ENCODE results near the gene CRISPLD2. TPM values are rescaled to one million over a fixed set of nuclear protein-coding genes. Genes with fewer than 3 reads are reported as not detected.

Gene CRISPLD2
- total and polyA plus RNA-seq, 2 donors (not counting 1 experiment from before 2014, with no cell fraction given) = 37.0 to 96.2 TPM

DNA sequence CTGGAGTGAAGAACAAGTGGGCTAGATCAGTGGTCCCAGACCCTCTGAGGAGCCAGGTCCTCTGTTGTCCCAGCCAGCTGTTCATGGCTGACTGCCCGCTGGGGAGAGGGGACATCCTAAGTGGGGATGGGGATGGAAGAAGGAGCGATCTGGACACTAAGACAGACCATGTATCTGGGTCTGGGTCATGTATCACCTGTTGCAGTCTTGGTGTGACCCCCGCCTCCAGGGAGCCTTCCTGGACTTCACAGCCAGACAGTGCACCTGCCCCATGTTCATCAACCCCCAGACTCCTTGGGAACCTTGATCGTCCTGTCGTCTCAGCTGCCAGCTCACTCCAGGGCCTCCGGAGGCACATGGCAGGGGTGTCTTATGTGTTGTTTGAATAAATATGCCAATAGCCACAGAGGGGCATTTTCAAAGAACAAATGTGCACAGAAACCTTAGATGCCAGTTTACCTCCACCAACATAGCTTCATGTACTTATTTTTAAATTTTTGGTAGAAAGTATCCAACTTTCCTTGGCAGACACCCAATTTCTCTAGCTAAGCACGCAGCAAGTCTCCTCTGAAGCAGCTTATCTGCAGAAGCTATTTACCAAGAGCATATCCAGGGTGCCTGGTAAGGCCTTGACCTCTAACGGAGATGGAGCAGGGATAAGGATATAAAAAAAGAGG, 43.2 kb downstream of the CRISPLD2 start:
- Histone ChIP-seq H3K27me3 (ENCODE audit: control insufficient read depth, insufficient read depth, low read length) (no peaks in the 10 kb centered on the region), H3K27ac (ENCODE audit: insufficient read depth, low read length) (no peak overlapping the region), H3K79me2 (ENCODE audit: control insufficient read depth, insufficient read depth, low read length) (no peaks in the 10 kb centered on the region), H3K36me3 (ENCODE audit: control insufficient read depth, insufficient read depth, low read length) (peaks cover 3% of the 10 kb centered on the region), H2AFZ (ENCODE audit: low read length) (no peak overlapping the region), H3K4me1 (ENCODE audit: control insufficient read depth, extremely low read depth, insufficient read depth, low read length) (no peaks in the 10 kb centered on the region), H3K9me3 (ENCODE audit: control insufficient read depth, insufficient read depth, low read depth, low read length) (no peaks in the 10 kb centered on the region), H3K4me3 (replicated peaks in 1 of 4; ENCODE audit: control extremely low read depth in 1 of 4, insufficient read depth in 1 of 4, low read depth in 3 of 4, low read length in 4 of 4) (no peak overlapping the region), H3K4me2 (ENCODE audit: extremely low read depth, insufficient read depth, low read length) (no peak overlapping the region), H3K9ac (ENCODE audit: insufficient read depth, low read length) (no peak overlapping the region), H4K20me1 (ENCODE audit: control insufficient read depth, extremely low read depth, insufficient read depth, low read length) (no peaks in the 10 kb centered on the region)
- TF ChIP-seq EZH2 (IDR thresholded peaks at IDR 0.05; ENCODE audit: low read length, missing control alignments) = no peak
- TF ChIP-seq, protein P1, sequence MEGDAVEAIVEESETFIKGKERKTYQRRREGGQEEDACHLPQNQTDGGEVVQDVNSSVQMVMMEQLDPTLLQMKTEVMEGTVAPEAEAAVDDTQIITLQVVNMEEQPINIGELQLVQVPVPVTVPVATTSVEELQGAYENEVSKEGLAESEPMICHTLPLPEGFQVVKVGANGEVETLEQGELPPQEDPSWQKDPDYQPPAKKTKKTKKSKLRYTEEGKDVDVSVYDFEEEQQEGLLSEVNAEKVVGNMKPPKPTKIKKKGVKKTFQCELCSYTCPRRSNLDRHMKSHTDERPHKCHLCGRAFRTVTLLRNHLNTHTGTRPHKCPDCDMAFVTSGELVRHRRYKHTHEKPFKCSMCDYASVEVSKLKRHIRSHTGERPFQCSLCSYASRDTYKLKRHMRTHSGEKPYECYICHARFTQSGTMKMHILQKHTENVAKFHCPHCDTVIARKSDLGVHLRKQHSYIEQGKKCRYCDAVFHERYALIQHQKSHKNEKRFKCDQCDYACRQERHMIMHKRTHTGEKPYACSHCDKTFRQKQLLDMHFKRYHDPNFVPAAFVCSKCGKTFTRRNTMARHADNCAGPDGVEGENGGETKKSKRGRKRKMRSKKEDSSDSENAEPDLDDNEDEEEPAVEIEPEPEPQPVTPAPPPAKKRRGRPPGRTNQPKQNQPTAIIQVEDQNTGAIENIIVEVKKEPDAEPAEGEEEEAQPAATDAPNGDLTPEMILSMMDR (conservative IDR thresholded peaks at IDR 0.05 in 1 of 2, IDR thresholded peaks at IDR 0.05 in 1 of 2; ENCODE audit: low read depth in 1 of 2, low read length in 2 of 2) = no peak
- DNase-seq (ENCODE audit: low read depth in 2 of 2) = no peak

DNA sequence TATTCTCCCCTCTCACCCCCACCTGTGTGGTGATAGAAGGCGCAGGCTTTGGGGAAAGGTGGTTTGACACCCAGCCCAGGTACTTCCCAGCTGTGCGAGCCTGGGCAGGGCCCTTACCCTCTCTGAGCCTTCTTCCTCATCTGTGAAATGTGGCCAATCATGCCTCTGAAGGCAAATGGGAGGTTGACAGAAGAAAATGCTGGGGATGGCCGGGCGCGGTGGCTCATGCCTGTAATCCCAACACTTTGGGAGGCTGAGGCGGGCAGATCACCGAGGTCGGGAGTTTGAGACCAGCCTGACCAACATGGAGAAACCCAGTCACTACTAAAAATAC, 43.7 kb downstream of the CRISPLD2 start:
- Histone ChIP-seq H3K27me3 (ENCODE audit: control insufficient read depth, insufficient read depth, low read length) (no peaks in the 10 kb centered on the region), H3K4me1 (ENCODE audit: control insufficient read depth, extremely low read depth, insufficient read depth, low read length) (no peaks in the 10 kb centered on the region), H4K20me1 (ENCODE audit: control insufficient read depth, extremely low read depth, insufficient read depth, low read length) (no peaks in the 10 kb centered on the region), H3K79me2 (ENCODE audit: control insufficient read depth, insufficient read depth, low read length) (no peaks in the 10 kb centered on the region), H3K9me3 (ENCODE audit: control insufficient read depth, insufficient read depth, low read depth, low read length) (no peaks in the 10 kb centered on the region), H3K27ac (ENCODE audit: insufficient read depth, low read length) (no peak overlapping the region), H3K9ac (ENCODE audit: insufficient read depth, low read length) (no peak overlapping the region), H3K36me3 (ENCODE audit: control insufficient read depth, insufficient read depth, low read length) (peaks cover 3% of the 10 kb centered on the region), H3K4me3 (replicated peaks in 1 of 4; ENCODE audit: control extremely low read depth in 1 of 4, insufficient read depth in 1 of 4, low read depth in 3 of 4, low read length in 4 of 4) (no peak overlapping the region), H3K4me2 (ENCODE audit: extremely low read depth, insufficient read depth, low read length) (no peak overlapping the region), H2AFZ (ENCODE audit: low read length) (no peak overlapping the region)
- DNase-seq (ENCODE audit: low read depth in 2 of 2) = no peak
- TF ChIP-seq, protein P1 (conservative IDR thresholded peaks at IDR 0.05 in 1 of 2, IDR thresholded peaks at IDR 0.05 in 1 of 2; ENCODE audit: low read depth in 1 of 2, low read length in 2 of 2) = no peak
- no peak for TF ChIP-seq EZH2 (IDR thresholded peaks at IDR 0.05; ENCODE audit: low read length, missing control alignments)

- no peaks in the 10 kb centered on the region for H3K79me2 ChIP-seq (ENCODE audit: control insufficient read depth, insufficient read depth, low read length)
- no peaks in the 10 kb centered on the region for H3K9me3 ChIP-seq (ENCODE audit: control insufficient read depth, insufficient read depth, low read depth, low read length)
- H3K4me2 ChIP-seq (ENCODE audit: extremely low read depth, insufficient read depth, low read length) = no peak overlapping the region
- no peak overlapping the region for H2AFZ ChIP-seq (ENCODE audit: low read length)
- no peak overlapping the region for H3K4me3 ChIP-seq (replicated peaks in 1 of 4; ENCODE audit: control extremely low read depth in 1 of 4, insufficient read depth in 1 of 4, low read depth in 3 of 4, low read length in 4 of 4)
- TF ChIP-seq, protein P1 (conservative IDR thresholded peaks at IDR 0.05 in 1 of 2, IDR thresholded peaks at IDR 0.05 in 1 of 2; ENCODE audit: low read depth in 1 of 2, low read length in 2 of 2) = no peak
- no peak for TF ChIP-seq EZH2 (IDR thresholded peaks at IDR 0.05; ENCODE audit: low read length, missing control alignments)
- no peaks in the 10 kb centered on the region for H3K27me3 ChIP-seq (ENCODE audit: control insufficient read depth, insufficient read depth, low read length)
- H4K20me1 ChIP-seq (ENCODE audit: control insufficient read depth, extremely low read depth, insufficient read depth, low read length) = no peaks in the 10 kb centered on the region
- no peak overlapping the region for H3K27ac ChIP-seq (ENCODE audit: insufficient read depth, low read length)
- no peaks in the 10 kb centered on the region for H3K4me1 ChIP-seq (ENCODE audit: control insufficient read depth, extremely low read depth, insufficient read depth, low read length)
- H3K9ac ChIP-seq (ENCODE audit: insufficient read depth, low read length) = no peak overlapping the region
- no peak for DNase-seq (ENCODE audit: low read depth in 2 of 2)
- peaks cover 3% of the 10 kb centered on the region for H3K36me3 ChIP-seq (ENCODE audit: control insufficient read depth, insufficient read depth, low read length)
These were observed 44.7 kb downstream of the CRISPLD2 start for GRCh38 chr16:84864326-84864955.
